OCI-LY3 (cell line): Measurements from ENCODE around the gene RBM46.

Experiments used
- H2AFZ ChIP-seq: fragments of 200-600, 300-600 bp; shearing (Covaris generic); 2 replicates; pipeline ENCODE4 v1.6.0; 2014; ENCODE audit warnings: antibody characterized with exemption, low read depth, low read length
- H3K27ac ChIP-seq: fragments of 200-600, 300-600 bp; sonication (generic); 2 replicates; pipeline ENCODE4 v1.5.1; 2014; ENCODE audit warnings: mild to moderate bottlenecking, low read length, moderate library complexity, mixed read lengths
- H3K27me3 ChIP-seq: fragments of 200-600, 300-600 bp; sonication (generic); 2 replicates; pipeline ENCODE4 v1.6.1; 2014; ENCODE audit warnings: low read depth, low read length, mixed read lengths
- H3K36me3 ChIP-seq: fragments of 200-600, 300-600 bp; sonication (generic); replicated peaks from 2 replicates; pipeline ENCODE3; 2014; ENCODE audit warnings: low read depth, low read length, mixed read lengths
- H3K4me1 ChIP-seq: fragments of 300-600, 200-600 bp; sonication (generic); 2 replicates; pipeline ENCODE4 v1.6.1; 2014; ENCODE audit warnings: low read length, mixed read lengths
- H3K4me2 ChIP-seq: fragments of 200-600, 300-600 bp; sonication (generic); 2 replicates; pipeline ENCODE4 v1.6.1; 2014; ENCODE audit warnings: low read length, mixed read lengths
- H3K4me3 ChIP-seq: fragments of 300-600, 200-600 bp; sonication (generic); 2 replicates; pipeline ENCODE4 v1.5.1; 2014; ENCODE audit warnings: antibody characterized with exemption, mild to moderate bottlenecking, low read length, moderate library complexity
- H3K79me2 ChIP-seq: fragments of 300-600, 200-600 bp; shearing (Covaris generic); 2 replicates; pipeline ENCODE4 v1.6.1; 2014; ENCODE audit warnings: mild to moderate bottlenecking, low read length, mixed read lengths
- H3K9ac ChIP-seq: fragments of 300-600, 200-600 bp; shearing (Covaris generic); 2 replicates; pipeline ENCODE4 v1.6.0; 2014; ENCODE audit warnings: mild to moderate bottlenecking, low read length, moderate library complexity
- H3K9me3 ChIP-seq: fragments of 200-600, 300-600 bp; shearing (Covaris generic); 2 replicates; pipeline ENCODE4 v1.6.1; 2014; ENCODE audit warnings: low read length, mixed read lengths; ENCODE audit not compliant: insufficient read depth
- H4K20me1 ChIP-seq: fragments of 200-600, 300-600 bp; sonication (generic); 2 replicates; pipeline ENCODE4 v1.6.1; 2016; ENCODE audit warnings: low read length, mixed read lengths; ENCODE audit not compliant: insufficient read depth
- CTCF ChIP-seq: fragments of 200-600, 300-600 bp; sonication (generic); IDR thresholded peaks from 2 replicates; pipeline ENCODE4 v1.5.1; 2014; ENCODE audit warnings: antibody characterized with exemption, low read length, low read depth
- EZH2phosphoT487 ChIP-seq: fragments of 200-600 bp; shearing (Covaris generic); IDR thresholded peaks from 2 replicates; pipeline ENCODE4 v1.6.1; 2018; ENCODE audit warnings: antibody characterized with exemption, mixed run types, low read depth

The RBM46 gene

GRCh38 chr4:154781126-154781982 lies at the start of gene RBM46:
Gene RBM46 (plus strand): TSS chr4:154781272. CDS start chr4:154796753, 15,481 bp downstream.
- Histone ChIP-seq H3K27ac (no peak within 1 kb of the TSS), H3K27me3 (no peaks in the 10 kb centered on the region), H3K9me3 (no peaks in the 10 kb centered on the region), H3K4me2 (no peak within 1 kb of the TSS), H4K20me1 (no peaks in the 10 kb centered on the region), H2AFZ (no peak within 1 kb of the TSS), H3K4me1 (no peaks in the 10 kb centered on the region), H3K36me3 (no peaks in the 10 kb centered on the region), H3K4me3 (no peak within 1 kb of the TSS), H3K79me2 (no peaks in the 10 kb centered on the region), H3K9ac (no peak within 1 kb of the TSS)
- TF ChIP-seq EZH2phosphoT487 (no peak), CTCF (no peak)

- H4K20me1 ChIP-seq: no peaks in the 10 kb centered on the region
- TF ChIP-seq EZH2phosphoT487 (no peak), CTCF (no peak)
- no peaks in the 10 kb centered on the region for H3K9me3 ChIP-seq
- no peak overlapping the region for H3K4me2 ChIP-seq
- H3K79me2 ChIP-seq: no peaks in the 10 kb centered on the region
- H3K4me3 ChIP-seq: no peak overlapping the region
- H3K9ac ChIP-seq: no peak overlapping the region
- H3K4me1 ChIP-seq: no peaks in the 10 kb centered on the region
- H3K36me3 ChIP-seq: no peaks in the 10 kb centered on the region
- H3K27ac ChIP-seq: no peak overlapping the region
- no peak overlapping the region for H2AFZ ChIP-seq
- H3K27me3 ChIP-seq: no peaks in the 10 kb centered on the region
These were observed 49.3 kb upstream of the RBM46 start for GRCh38 chr4:154731756-154732155.

- Histone ChIP-seq H4K20me1 (no peaks in the 10 kb centered on the region), H3K27ac (no peak overlapping the region), H2AFZ (no peak overlapping the region), H3K4me3 (no peak overlapping the region), H3K79me2 (no peaks in the 10 kb centered on the region), H3K36me3 (no peaks in the 10 kb centered on the region), H3K9ac (no peak overlapping the region), H3K4me2 (no peak overlapping the region), H3K4me1 (no peaks in the 10 kb centered on the region), H3K27me3 (no peaks in the 10 kb centered on the region), H3K9me3 (no peaks in the 10 kb centered on the region)
- no peak for TF ChIP-seq EZH2phosphoT487
- TF ChIP-seq CTCF: no peak
These were observed 48.4 kb upstream of the RBM46 start for GRCh38 chr4:154732669-154733068.

- Histone ChIP-seq H3K9me3 (no peaks in the 10 kb centered on the region), H3K36me3 (no peaks in the 10 kb centered on the region), H3K27me3 (no peaks in the 10 kb centered on the region), H3K4me3 (no peak overlapping the region), H3K4me2 (no peak overlapping the region), H3K4me1 (no peaks in the 10 kb centered on the region), H3K27ac (no peak overlapping the region), H3K9ac (no peak overlapping the region), H2AFZ (no peak overlapping the region), H3K79me2 (no peaks in the 10 kb centered on the region), H4K20me1 (no peaks in the 10 kb centered on the region)
- TF ChIP-seq EZH2phosphoT487: no peak
- TF ChIP-seq CTCF: no peak
These were observed 44.3 kb upstream of the RBM46 start for GRCh38 chr4:154736770-154737169.
